Putamen (tissue), 1 donor: ENCODE results near the gene RHOD.

Experiments used
- DNase-seq: peaks from one replicate; pipeline ENCODE4 v3.0.0-alpha.2; 2016; ENCODE audit warnings: low spot score

RHOD gene

GRCh38 chr11:67056267-67057204 lies at the start of gene RHOD:
Gene RHOD, plus strand, starts transcription at chr11:67056847. Its CDS starts 56 bp downstream, at chr11:67056903.
- no peak for DNase-seq

- no peak for DNase-seq
Measured at GRCh38 chr11:67007126-67007525, 49.5 kb upstream of the RHOD start.

- DNase-seq: no peak
Measured at GRCh38 chr11:67010296-67010905, 46.2 kb upstream of the RHOD start.

DNA sequence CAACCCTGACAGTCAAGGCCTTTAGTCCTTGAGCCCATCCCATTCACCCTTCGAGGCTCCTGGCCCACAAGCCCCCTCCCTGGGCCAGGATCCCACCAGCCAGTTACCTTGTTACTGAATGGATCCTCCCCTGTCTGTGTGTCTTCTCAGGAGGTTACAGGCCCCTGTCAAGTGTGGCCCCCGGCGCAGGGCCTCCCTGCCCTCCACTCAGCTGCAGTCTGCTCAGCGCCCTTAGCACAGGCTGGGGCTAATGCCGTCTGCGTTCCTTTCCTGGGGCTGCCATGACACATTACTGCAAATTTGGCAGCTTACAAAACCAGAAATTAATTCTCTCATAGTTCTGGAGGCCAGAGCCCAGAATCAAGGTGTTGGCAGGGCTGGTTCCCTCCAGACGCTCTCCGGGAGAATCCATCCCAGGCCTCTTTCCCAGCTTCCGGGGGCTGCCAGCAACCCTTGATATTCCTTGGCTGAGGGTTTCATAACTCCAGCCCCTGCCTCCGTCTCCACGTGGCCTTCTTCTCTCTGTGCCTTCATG lies 43.1 kb upstream of the RHOD start:
- no peak for DNase-seq

DNA sequence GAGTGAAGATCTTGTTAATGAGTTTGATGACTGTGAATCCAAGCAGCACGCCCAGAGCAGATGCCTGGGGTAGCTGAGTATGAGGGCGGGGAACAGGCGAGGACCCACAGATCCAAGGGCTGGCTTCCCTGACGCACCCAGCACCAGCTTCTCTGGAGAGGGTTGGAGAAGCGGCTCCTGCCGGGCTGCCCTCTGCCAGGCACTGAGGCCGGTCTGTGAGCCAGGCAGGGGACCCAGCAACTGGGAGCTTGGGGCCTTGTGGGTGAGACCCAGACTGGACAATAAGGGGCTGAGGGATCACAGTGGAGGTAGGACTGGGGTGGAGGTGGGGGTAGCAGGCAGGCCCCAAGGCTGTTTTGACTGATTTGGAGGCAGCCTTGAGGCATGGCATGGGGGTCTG lies 42.3 kb upstream of the RHOD start:
- DNase-seq: no peak

- DNase-seq: no peak
Measured at GRCh38 chr11:67015048-67015447, 41.6 kb upstream of the RHOD start.

DNA sequence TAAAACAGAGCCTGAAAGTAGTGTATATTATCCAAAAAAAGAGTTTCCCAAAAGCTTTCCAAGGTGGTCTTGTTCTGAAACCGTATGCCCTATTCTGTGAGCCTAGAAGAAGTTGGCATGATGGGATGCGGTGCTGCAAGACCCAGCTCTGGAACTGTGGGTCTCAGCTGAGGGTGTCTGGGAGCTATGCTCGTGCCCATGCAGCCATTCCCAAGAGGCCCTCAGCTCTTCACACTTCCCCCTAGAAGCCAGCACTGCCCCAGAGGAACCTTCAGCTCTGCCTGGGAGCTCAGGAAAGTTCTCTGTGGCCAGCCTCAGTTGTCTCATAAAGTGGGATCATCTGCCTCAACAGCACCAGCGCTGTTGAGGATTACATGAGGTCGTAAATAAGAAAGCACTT lies 40.1 kb upstream of the RHOD start:
- no peak for DNase-seq

GRCh38 chr11:67020949-67021348 lies 35.7 kb upstream of the RHOD start:
- no peak for DNase-seq

DNA sequence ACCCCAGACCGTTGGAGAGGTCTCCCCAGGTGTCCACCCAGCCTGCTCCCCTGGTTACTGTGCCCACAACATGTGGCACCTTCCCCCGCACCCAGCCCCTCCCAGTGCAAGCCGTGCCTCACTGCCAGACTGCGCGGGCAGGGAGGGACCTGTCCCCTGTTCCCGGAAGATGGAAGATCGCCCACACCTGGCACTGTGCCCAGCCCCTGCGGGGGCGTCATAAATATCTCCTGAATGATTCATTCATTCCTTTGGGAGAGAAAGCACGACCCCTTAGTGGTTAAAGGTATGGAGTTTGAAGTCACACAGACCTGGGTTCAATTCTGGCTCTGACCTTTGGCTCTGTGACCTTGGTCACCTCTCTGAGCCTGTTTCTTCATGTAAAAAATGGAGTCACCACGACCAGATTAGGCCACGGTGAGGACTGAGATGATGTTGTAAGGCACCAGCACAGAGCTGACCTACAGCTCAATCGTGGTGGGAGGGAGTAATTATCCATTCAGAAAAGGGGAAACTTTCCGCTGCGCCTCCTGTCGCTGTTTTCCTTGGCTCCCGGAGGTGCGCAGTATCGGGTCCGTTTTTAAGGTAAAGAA lies 34.2 kb upstream of the RHOD start:
- peak; percentile 49 for DNase-seq

DNA sequence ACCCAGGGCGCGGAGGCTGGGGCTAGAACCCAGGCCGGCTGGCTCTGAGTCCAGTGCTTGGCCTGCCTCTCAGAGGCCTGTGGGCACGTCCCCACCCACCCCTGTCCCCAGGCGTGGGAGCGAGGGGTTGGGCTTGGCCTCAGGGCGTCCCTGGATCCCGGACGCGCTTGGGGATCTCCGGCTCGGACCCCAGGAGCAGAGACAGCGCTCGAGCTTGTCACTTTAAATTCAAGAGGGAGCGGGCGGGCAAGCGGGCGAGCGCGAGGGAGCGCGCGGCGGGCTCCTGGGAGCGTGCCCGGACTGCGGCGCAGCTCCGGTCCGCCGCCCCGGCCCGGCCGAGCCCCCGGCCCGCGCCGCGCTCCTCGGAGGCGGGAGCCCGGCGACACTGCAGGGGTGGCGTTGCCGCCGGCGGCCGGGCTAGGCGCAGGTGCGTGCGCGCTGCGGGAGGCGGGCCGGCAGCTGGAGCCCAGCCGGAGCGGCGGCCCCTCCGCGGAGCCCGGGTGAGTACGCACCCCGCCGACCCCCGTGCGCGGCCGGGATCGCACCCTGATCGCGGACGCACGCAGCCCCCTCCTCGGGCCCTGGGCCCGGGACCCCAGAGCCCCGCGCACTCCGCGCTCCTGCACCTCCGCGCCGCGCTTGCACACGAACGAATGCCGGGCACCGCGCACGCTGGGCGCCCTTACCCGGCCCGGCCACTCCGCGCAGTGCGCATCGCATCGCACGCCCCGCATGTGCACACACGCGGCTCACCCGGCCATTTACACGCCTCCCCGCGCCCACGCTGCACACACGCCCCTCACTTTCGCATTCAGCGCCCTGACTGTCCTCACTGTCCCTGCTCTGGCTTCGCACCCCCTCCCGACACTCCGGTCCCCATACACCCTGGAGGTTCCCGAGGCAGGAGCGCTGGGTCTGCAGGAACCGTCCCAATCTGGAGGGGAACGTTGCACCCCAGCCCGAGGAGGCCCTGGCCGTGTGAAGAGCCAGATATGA lies 33.4 kb upstream of the RHOD start, which contains the start of gene SYT12:
SYT12 (plus strand) TSS at position 174 of the 996 bp plus-strand sequence. CDS start 7,011 bp downstream, outside the sequence.
- DNase-seq: no peak

DNA sequence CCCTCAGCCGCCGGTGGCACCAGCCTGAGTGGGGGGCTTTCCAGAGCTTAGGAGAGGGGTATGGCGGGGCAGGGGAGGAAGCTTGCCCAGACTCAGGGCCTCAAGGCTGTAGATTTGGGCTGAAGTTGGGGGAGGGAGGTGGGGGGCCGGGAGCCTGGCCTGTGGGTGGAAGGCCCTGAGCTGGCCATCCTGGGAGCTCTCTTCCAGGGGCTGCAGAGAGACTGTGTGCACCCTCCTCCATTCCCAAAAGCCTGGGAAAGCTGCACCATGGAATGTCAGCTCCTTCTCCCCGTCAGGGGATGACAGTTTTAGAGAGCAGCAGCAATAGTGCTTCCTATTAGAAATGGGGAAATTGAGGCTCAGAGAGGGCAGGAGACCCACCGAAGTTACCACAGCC lies 32.7 kb upstream of the RHOD start:
- DNase-seq: no peak

DNA sequence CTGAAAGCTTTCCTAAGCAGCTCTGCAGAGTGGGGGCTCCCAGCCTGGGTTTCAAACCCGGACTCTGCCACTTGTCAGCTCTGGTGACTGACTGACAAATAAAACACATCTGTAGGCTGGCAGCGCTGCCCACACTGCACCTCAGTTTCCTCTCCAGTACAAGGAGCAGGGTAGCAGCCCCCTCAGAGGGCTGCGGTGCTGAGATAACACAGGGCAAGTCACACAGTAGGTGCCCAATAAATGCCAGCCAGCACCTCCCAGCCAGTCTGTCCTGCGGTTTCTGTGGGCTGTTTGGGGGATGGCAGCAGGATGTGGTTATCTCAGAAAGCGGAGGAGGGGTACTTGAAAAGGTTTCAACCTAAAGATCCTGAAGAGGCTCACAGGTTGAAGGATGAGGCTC lies 32.2 kb upstream of the RHOD start:
- DNase-seq: no peak

- DNase-seq: no peak
Measured at GRCh38 chr11:67024966-67025365, 31.7 kb upstream of the RHOD start.

DNA sequence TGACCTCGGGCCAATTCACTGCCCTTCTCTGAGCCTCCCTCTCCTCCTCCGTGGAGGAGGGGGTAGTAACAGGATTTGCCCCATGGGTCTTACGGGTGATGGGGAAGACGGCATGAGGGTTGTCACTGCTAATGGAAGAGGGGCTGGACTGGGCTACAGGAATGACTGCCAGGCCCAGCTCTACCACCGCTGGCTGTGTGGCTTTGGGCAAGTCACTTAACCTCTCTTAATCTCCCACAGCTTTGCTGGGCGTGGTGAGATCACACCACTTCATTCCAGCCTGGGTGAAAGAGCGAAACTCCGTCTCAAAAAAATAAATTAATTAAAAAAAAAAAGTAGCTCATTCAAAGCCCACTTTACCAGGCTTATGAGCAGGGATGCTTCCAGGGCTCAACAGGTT lies 30.9 kb upstream of the RHOD start:
- no peak for DNase-seq

GRCh38 chr11:67026941-67027340 lies 29.7 kb upstream of the RHOD start:
- DNase-seq: no peak

DNA sequence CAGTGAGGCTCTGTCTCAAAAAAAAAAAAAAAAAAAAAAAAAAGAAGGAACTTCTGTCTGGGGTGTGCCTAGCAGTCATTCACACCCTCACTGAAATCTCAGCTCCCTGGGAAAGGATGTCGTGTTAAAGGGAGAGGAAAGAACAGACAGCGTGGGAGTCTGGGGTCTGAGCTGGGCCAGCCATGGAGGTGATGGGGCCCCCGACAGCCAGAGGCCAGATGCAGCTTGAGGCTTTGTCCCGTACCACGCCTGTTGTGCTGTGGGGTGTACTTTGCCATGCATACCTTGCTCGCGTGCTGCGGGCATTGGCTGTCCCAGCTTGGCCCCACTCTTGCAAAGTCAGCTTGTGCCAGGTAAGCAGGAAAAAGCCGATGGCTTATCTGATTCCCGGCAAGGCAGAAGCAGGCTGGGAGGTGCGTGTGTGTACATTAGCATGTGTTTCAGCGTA lies 29.1 kb upstream of the RHOD start:
- DNase-seq: no peak

DNA sequence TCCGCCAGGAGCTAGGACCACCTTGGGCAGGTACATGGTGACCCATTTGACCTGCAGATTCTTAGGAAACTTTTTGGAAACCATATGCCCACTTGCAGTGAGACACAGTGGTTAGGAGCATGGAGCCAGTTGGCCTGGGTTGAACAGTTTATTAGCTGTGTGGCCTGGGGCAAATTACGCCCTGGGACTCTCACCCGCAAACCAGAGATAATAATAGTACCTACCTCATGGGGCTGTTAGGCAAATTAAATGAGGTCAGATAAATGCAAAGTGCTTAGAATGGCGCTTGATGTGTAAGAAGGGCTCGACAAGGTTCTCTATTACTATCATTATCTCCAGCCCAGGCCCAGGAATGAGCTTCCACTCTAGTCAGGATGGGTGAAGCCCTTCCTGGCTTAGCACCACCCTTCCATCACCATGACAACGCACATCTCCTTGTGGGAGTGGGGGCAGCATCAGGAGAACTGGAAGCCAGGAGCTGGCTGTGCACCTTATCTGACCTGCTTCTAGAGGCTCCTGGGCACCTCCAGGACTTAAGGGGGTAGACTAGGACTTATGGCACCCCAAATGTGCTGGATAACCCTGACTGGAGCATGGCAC lies 28.6 kb upstream of the RHOD start:
- peak; percentile 54 for DNase-seq

- DNase-seq: no peak
Measured at GRCh38 chr11:67029146-67029545, 27.5 kb upstream of the RHOD start.

DNA sequence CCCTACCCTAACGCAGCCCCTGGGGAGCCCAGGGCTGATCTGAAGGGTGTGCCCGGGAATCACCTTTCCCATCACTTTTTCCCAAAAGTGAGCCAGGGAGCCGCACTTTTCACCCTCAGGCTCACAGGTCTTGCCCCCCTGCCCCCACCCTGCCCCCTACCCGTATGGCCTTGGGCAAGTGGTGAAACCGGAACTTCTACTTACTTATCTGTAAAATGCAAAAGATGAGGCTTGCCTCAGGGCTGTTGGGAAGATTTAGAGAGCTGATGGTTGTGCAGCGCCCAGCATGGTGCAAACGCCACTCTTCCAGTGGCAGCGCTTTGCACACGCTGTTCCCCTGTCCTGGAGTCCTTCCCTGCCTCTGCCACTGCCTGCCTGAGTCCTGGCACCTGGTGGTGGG lies 25.7 kb upstream of the RHOD start:
- DNase-seq: no peak

DNA sequence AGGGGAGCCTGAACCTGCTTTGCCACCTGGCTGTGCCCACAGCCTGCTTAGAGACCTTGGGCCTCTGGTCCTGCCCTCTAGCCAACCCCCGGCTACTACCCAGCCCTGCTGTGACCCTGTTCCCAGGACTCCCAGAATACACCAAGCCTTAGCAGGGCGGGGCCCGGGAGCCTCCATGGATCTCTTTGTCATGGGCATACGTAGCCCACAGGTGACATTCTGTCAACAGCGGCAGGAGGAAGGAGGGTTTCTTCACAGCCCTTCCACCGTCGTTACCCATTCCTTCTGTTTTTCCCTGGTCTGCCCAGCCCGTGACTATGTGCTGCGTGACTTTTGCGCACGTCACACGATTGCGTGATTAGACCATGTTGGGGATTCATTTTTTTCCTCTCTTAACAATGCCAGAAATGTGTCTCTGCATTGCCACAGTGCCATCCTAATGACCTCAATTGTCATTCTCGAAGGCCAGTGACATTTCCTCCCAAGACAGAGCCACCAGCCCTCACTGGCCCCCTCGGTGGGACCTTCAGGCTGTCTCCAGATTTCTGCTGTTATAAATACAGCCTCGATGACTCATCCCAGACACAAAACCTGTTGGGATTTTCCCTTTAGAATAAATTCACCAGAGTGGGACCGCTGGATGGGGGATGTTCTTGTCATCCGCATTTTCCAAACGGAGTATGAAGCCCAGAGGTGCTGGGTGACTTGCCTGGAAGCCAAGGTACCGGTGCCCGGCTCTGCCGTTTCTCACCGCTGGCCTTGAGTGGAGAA lies 24.7 kb upstream of the RHOD start:
- DNase-seq: no peak
